CD4-positive, CD25-positive, alpha-beta regulatory T cell (primary cell): ENCODE data around the gene TMEM200B. TPM values are rescaled to one million over a fixed set of nuclear protein-coding genes. Genes with fewer than 3 reads are reported as not detected.
"Not testable (repeated sequence)": the region's sequence is repeated elsewhere in the genome, so short reads cannot be mapped to it uniquely, and the experiment has no call there.

Experiments
- ATAC-seq, 2 donors: fragments of 150-1000 bp; cut with Tn5 transposase; one replicate each; pipeline ENCODE4 v1.10.0; 2021; ENCODE audit warnings: low read depth in 2 of 2, moderate number of reproducible peaks in 2 of 2, moderate library complexity in 1 of 2
- DNase-seq, 3 donors: peaks; one replicate each; pipeline versions ENCODE4 v3.0.0 to v3.0.0-alpha.2; 2012 to 2022; ENCODE audit warnings: mixed read lengths in 1 of 3
- H3K27ac ChIP-seq: one replicate; pipeline ENCODE4 v1.7.0; 2013; ENCODE audit warnings: mild to moderate bottlenecking, low read length; ENCODE audit not compliant: insufficient read depth, poor library complexity, severe bottlenecking
- H3K27me3 ChIP-seq: one replicate; pipeline ENCODE4 v1.7.0; 2013; ENCODE audit warnings: low read length; ENCODE audit not compliant: control insufficient read depth, insufficient read depth
- H3K36me3 ChIP-seq: one replicate; pipeline ENCODE4 v1.7.0; 2013; ENCODE audit warnings: mild to moderate bottlenecking, low read length, moderate library complexity; ENCODE audit not compliant: control insufficient read depth, insufficient read depth
- H3K4me1 ChIP-seq: 2 replicates; pipeline ENCODE4 v1.7.0; 2013; ENCODE audit warnings: mild to moderate bottlenecking, low read length; ENCODE audit not compliant: insufficient read depth, control insufficient read depth, poor library complexity, severe bottlenecking
- H3K4me3 ChIP-seq: one replicate; pipeline ENCODE4 v1.7.0; 2013; ENCODE audit warnings: low read depth, mild to moderate bottlenecking, low read length, moderate library complexity
- H3K9me3 ChIP-seq, 2 experiments: 1 replicate in 1 of 2; 2 replicates in 1 of 2; pipeline ENCODE4 v1.7.0; 2013; ENCODE audit warnings: low read length in 2 of 2, mild to moderate bottlenecking in 1 of 2, moderate library complexity in 1 of 2; ENCODE audit not compliant: control insufficient read depth in 2 of 2
- H3K27ac Mint-ChIP-seq, 3 donors: one replicate each; pipeline ENCODE4 v1.8.0; 2020 to 2022; ENCODE audit warnings: mild to moderate bottlenecking in 3 of 3, mixed read lengths in 3 of 3, moderate library complexity in 2 of 3
- H3K27me3 Mint-ChIP-seq: one replicate; pipeline ENCODE4 v1.8.0; 2022; ENCODE audit warnings: mild to moderate bottlenecking, mixed read lengths
- H3K36me3 Mint-ChIP-seq: one replicate; pipeline ENCODE4 v1.8.0; 2020; ENCODE audit warnings: mixed read lengths
- H3K4me1 Mint-ChIP-seq, 4 donors: one replicate each; pipeline ENCODE4 v1.8.0; 2020 to 2022; ENCODE audit warnings: mixed read lengths in 4 of 4, mild to moderate bottlenecking in 1 of 4
- H3K4me3 Mint-ChIP-seq, 4 donors: one replicate each; pipeline ENCODE4 v1.8.0; 2020 to 2022; ENCODE audit warnings: mild to moderate bottlenecking in 4 of 4, mixed read lengths in 4 of 4, moderate library complexity in 3 of 4
- H3K9me3 Mint-ChIP-seq, 7 donors: one replicate each; pipeline ENCODE4 v1.8.0; 2020 to 2022; ENCODE audit warnings: mixed read lengths in 7 of 7, mild to moderate bottlenecking in 3 of 7, moderate library complexity in 2 of 7
- polyA plus RNA-seq, 4 donors: library from polyadenylated mRNA; unstranded; fragments of 300-500 nt; fragmentation: Illumina TruSeq; gene quantifications; one replicate each; pipeline ENCODE4 v1.2.3, GENCODE V29; 2021
- total RNA-seq: library from RNA; stranded (reverse); gene quantifications from one replicate; pipeline ENCODE4 v1.2.3, GENCODE V29; 2022

The TMEM200B gene
- total and polyA plus RNA-seq, 5 donors from 2014 or later, result 0.27 TPM; not detected in 4

GRCh38 chr1:29090937-29091618 lies 32.6 kb downstream of the TMEM200B start:
- no peak overlapping the region for H3K4me3 ChIP-seq
- Mint-ChIP-seq H3K27me3 (no peaks in the 10 kb centered on the region), H3K27ac (no peak overlapping the region), H3K4me3 (no peak overlapping the region), H3K9me3 (peaks cover 0 to 6% (median 2%) of the 10 kb centered on the region in 7 donors), H3K36me3 (peaks cover 47% of the 10 kb centered on the region), H3K4me1 (peaks cover 10 to 25% (median 16%) of the 10 kb centered on the region in 4 donors)
- ATAC-seq (no peak), DNase-seq (no peak)
- H3K9me3 ChIP-seq, result no peaks in the 10 kb centered on the region
- H3K27me3 ChIP-seq, result no peaks in the 10 kb centered on the region
- H3K36me3 ChIP-seq, result peaks cover 66% of the 10 kb centered on the region
- no peaks in the 10 kb centered on the region for H3K4me1 ChIP-seq
- no peak overlapping the region for H3K27ac ChIP-seq

- no peaks in the 10 kb centered on the region for H3K4me1 ChIP-seq
- ATAC-seq (no peak), DNase-seq (no peak)
- H3K27me3 ChIP-seq, result no peaks in the 10 kb centered on the region
- no peak overlapping the region for H3K4me3 ChIP-seq
- peaks cover 46% of the 10 kb centered on the region for H3K36me3 ChIP-seq
- H3K27ac ChIP-seq, result no peak overlapping the region
- H3K27me3 Mint-ChIP-seq, result no peaks in the 10 kb centered on the region
- peaks cover 4 to 12% (median 5%) of the 10 kb centered on the region in 4 donors for H3K4me1 Mint-ChIP-seq
- H3K9me3 Mint-ChIP-seq, result no peaks in the 10 kb centered on the region
- no peaks in the 10 kb centered on the region for H3K9me3 ChIP-seq
- no peak overlapping the region for H3K4me3 Mint-ChIP-seq
- peaks cover 21% of the 10 kb centered on the region for H3K36me3 Mint-ChIP-seq
- peak overlapping the region in 2 of 3 donors; percentile 12 to 49 for H3K27ac Mint-ChIP-seq
Observed at GRCh38 chr1:29084196-29084521, 39.5 kb downstream of the TMEM200B start.

- DNase-seq (no peak), ATAC-seq (no peak)
- H3K4me1 Mint-ChIP-seq, result peaks cover 4 to 10% (median 5%) of the 10 kb centered on the region in 4 donors
- no peaks in the 10 kb centered on the region for H3K27me3 Mint-ChIP-seq
- Histone ChIP-seq H3K27ac (no peak overlapping the region), H3K27me3 (no peaks in the 10 kb centered on the region), H3K4me1 (no peaks in the 10 kb centered on the region), H3K4me3 (no peak overlapping the region), H3K9me3 (no peaks in the 10 kb centered on the region), H3K36me3 (peaks cover 48% of the 10 kb centered on the region)
- H3K36me3 Mint-ChIP-seq, result peaks cover 20% of the 10 kb centered on the region
- no peak overlapping the region for H3K4me3 Mint-ChIP-seq
- peak overlapping the region in 1 of 3 donors; percentile 49 for H3K27ac Mint-ChIP-seq
- H3K9me3 Mint-ChIP-seq, result no peaks in the 10 kb centered on the region
Observed at GRCh38 chr1:29083317-29084195, 40.1 kb downstream of the TMEM200B start.

GRCh38 chr1:29082519-29082918 lies 41.2 kb downstream of the TMEM200B start:
- Mint-ChIP-seq H3K27me3 (no peaks in the 10 kb centered on the region), H3K4me1 (peaks cover 2 to 6% (median 5%) of the 10 kb centered on the region in 4 donors), H3K4me3 (no peak overlapping the region), H3K27ac (no peak overlapping the region), H3K9me3 (no peaks in the 10 kb centered on the region), H3K36me3 (peaks cover 24% of the 10 kb centered on the region)
- ATAC-seq, result no peak
- Histone ChIP-seq H3K36me3 (peaks cover 53% of the 10 kb centered on the region), H3K27me3 (no peaks in the 10 kb centered on the region), H3K27ac (no peak overlapping the region), H3K4me1 (no peaks in the 10 kb centered on the region), H3K4me3 (no peak overlapping the region), H3K9me3 (no peaks in the 10 kb centered on the region)
- DNase-seq, result no peak

- Histone ChIP-seq H3K27me3 (no peaks in the 10 kb centered on the region), H3K4me1 (no peaks in the 10 kb centered on the region), H3K9me3 (no peaks in the 10 kb centered on the region), H3K27ac (no peak overlapping the region), H3K36me3 (peaks cover 58% of the 10 kb centered on the region), H3K4me3 (no peak overlapping the region)
- ATAC-seq, result no peak
- no peaks in the 10 kb centered on the region for H3K27me3 Mint-ChIP-seq
- DNase-seq, result no peak
- H3K4me1 Mint-ChIP-seq, result peaks cover 4 to 9% (median 5%) of the 10 kb centered on the region in 4 donors
- peaks cover 28% of the 10 kb centered on the region for H3K36me3 Mint-ChIP-seq
- peak overlapping the region in 1 of 3 donors; percentile 44 for H3K27ac Mint-ChIP-seq
- H3K9me3 Mint-ChIP-seq, result no peaks in the 10 kb centered on the region
- no peak overlapping the region for H3K4me3 Mint-ChIP-seq
Observed at GRCh38 chr1:29081201-29081600, 42.5 kb downstream of the TMEM200B start.

- peaks cover 4 to 16% (median 6%) of the 10 kb centered on the region in 4 donors for H3K4me1 Mint-ChIP-seq
- not testable (repeated sequence) for H3K27me3 ChIP-seq, H3K4me1 ChIP-seq, H3K27ac ChIP-seq, H3K4me3 ChIP-seq, H3K9me3 ChIP-seq, ATAC-seq, H3K27me3 Mint-ChIP-seq, H3K9me3 Mint-ChIP-seq, H3K4me3 Mint-ChIP-seq, DNase-seq, H3K27ac Mint-ChIP-seq
- H3K36me3 ChIP-seq, result peaks cover 60% of the 10 kb centered on the region
- H3K36me3 Mint-ChIP-seq, result peaks cover 26% of the 10 kb centered on the region
Observed at GRCh38 chr1:29079916-29080629, 43.6 kb downstream of the TMEM200B start.

- H3K36me3 ChIP-seq, result peaks cover 64% of the 10 kb centered on the region
- DNase-seq (no peak), ATAC-seq (no peak)
- no peaks in the 10 kb centered on the region for H3K27me3 Mint-ChIP-seq
- H3K4me1 ChIP-seq, result no peaks in the 10 kb centered on the region
- H3K4me1 Mint-ChIP-seq, result peaks cover 0 to 10% (median 4%) of the 10 kb centered on the region in 4 donors
- H3K27me3 ChIP-seq, result no peaks in the 10 kb centered on the region
- no peak overlapping the region for H3K4me3 ChIP-seq
- H3K36me3 Mint-ChIP-seq, result peaks cover 29% of the 10 kb centered on the region
- no peaks in the 10 kb centered on the region for H3K9me3 Mint-ChIP-seq
- no peak overlapping the region for H3K27ac Mint-ChIP-seq
- no peak overlapping the region for H3K4me3 Mint-ChIP-seq
- H3K27ac ChIP-seq, result no peak overlapping the region
- no peaks in the 10 kb centered on the region for H3K9me3 ChIP-seq
Observed at GRCh38 chr1:29077155-29077554, 46.5 kb downstream of the TMEM200B start.
